HUES6 (cell line): ENCODE measurements around the gene MEIS3.

Source experiments
- H3K27ac ChIP-seq: 2 replicates; pipeline ENCODE4 v1.7.0; 2013; ENCODE audit warnings: low read depth, mild to moderate bottlenecking, low read length, inconsistent platforms
- H3K27me3 ChIP-seq: 2 replicates; pipeline ENCODE4 v1.6.1; 2013; ENCODE audit warnings: low read length; ENCODE audit not compliant: control insufficient read depth, insufficient read depth
- H3K36me3 ChIP-seq: 2 replicates; pipeline ENCODE4 v1.6.1; 2013; ENCODE audit warnings: low read length; ENCODE audit not compliant: control insufficient read depth, insufficient read depth
- H3K4me1 ChIP-seq: 2 replicates; pipeline ENCODE4 v1.6.1; 2013; ENCODE audit warnings: low read length; ENCODE audit not compliant: control insufficient read depth, insufficient read depth
- H3K4me3 ChIP-seq: 2 replicates; pipeline ENCODE4 v1.5.1; 2013; ENCODE audit warnings: low read depth, low read length
- H3K9ac ChIP-seq: one replicate; pipeline ENCODE4 v1.6.1; 2013; ENCODE audit warnings: mild to moderate bottlenecking, low read length
- H3K9me3 ChIP-seq: 2 replicates; pipeline ENCODE4 v1.6.1; 2013; ENCODE audit warnings: low read depth, low read length; ENCODE audit not compliant: control insufficient read depth, insufficient read depth

The MEIS3 gene

DNA sequence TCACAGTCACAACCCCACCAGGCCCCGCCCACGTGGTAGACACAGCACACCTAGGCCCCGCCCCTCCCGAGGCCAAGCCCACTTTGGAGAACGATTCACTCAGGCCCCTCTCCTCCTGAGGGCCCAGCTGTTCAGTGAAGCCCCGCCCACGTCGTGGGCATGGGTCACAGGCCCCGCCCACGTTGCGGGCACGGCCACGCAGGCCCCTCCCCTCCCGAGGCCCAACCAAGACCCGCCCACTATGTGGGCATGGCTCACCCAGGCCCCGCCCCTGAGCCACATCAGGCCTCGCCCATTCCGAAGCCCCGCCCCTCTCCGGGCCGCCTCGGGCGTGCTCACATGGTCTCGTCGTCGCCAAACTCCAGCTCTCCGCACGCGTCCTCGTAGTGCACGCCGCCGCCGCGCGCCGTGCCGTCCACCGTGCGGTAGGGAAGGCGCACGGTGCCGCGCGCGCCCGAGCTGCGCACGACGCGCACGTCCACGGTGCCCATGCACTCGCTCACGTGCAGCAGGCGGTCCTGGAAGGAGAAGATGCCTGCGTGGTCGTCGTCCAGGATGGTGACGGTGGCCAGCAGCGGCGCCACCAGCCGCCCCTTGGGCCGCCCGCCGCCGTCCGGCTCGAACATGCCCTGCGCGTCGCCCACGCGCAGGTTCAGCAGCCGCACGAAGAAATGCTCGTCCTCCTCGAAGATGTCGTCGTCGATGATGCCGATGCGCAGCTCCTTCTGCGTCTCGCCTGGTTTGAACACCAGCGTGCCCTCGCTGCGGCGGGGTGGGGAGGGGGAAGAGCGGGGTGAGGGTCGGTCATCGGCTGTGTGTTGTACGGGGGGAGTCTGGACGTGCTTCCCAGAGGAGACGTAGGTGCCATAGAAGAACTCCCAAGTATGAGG lies 28.4 kb upstream of the MEIS3 start:
- Histone ChIP-seq H3K27ac (no peak overlapping the region), H3K4me3 (peak overlapping the region; percentile 88), H3K9ac (peak overlapping the region; percentile 34), H3K36me3 (no peaks in the 10 kb centered on the region), H3K4me1 (peaks cover 15% of the 10 kb centered on the region; the same call in 1 of the 2 replicates), H3K9me3 (no peaks in the 10 kb centered on the region), H3K27me3 (peaks cover 60% of the 10 kb centered on the region)

DNA sequence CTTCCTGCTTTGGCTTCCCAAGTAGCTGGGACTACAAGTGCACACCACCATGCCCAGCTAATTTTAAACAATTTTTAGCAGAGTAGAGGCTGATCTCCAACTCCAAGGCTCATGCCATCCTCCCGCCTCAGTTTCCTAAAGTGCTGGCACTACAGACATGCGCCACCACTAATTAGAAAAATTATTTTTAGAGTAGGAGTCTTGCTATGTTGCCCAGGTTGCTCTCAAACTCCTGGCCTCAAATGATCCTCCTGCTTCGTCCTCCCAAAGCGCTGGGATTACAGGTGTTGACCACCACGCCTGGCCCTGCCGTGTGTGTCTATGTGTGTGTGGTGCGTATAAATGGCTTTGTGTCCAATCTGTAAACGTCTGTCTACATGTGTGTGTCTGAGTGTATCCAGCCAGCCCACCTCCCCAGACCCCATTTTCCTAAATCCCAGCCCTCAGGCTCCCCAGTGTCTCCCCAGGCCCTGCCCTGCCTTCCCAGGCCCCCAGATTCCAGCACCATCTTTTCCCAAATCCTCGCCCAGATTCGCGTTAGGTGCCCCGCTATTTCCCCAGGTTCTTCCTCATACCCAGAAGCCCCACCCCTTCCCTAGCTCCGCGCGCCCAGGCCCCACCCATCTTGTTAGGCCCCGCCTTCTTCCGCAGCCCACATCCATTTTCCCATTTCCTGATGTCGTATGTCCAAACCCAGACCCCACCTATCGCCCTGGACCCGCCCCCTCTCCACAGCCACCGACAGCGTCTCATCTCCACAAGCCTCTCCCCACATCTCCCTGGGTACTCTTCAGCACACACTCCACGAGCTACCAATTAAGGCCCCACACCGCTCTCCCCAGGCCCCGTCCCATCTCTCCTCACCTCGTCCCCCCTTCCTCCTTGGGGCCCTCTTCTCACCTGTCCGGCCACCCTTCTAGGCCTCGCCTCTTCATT lies 27.5 kb upstream of the MEIS3 start:
- H3K27ac ChIP-seq, result no peak overlapping the region
- H3K36me3 ChIP-seq, result no peaks in the 10 kb centered on the region
- peaks cover 15% of the 10 kb centered on the region; the same call in 1 of the 2 replicates for H3K4me1 ChIP-seq
- H3K4me3 ChIP-seq, result peak overlapping the region; percentile 88
- no peak overlapping the region for H3K9ac ChIP-seq
- H3K27me3 ChIP-seq, result peaks cover 60% of the 10 kb centered on the region
- H3K9me3 ChIP-seq, result no peaks in the 10 kb centered on the region

DNA sequence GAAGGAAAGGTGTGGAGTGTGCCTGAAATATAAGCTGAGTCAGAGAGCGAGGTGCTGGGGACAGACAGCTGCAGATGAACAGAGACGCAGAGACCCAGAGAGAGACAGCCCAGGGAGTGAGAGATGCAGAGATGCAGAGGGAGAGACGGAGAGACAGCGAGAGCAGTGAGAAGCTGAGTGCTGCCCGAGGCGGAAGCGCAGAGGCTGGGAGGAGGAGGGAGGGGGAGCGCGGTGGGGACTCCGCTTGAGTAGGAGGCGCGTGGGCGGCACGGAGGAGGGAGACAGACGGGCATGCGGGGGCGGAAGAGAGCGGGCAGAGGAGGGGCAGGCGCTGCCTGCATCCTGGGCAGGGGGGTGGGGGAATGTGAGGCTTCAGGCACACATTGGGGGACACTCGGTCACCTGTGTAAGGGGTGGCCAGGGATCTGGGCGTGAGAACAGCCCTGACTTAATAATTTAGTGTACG lies 26.6 kb upstream of the MEIS3 start:
- no peak overlapping the region for H3K27ac ChIP-seq
- peaks cover 15% of the 10 kb centered on the region; the same call in 1 of the 2 replicates for H3K4me1 ChIP-seq
- H3K36me3 ChIP-seq, result no peaks in the 10 kb centered on the region
- peak overlapping the region; percentile 48 for H3K4me3 ChIP-seq
- H3K9ac ChIP-seq, result no peak overlapping the region
- peaks cover 60% of the 10 kb centered on the region for H3K27me3 ChIP-seq
- no peaks in the 10 kb centered on the region for H3K9me3 ChIP-seq

DNA sequence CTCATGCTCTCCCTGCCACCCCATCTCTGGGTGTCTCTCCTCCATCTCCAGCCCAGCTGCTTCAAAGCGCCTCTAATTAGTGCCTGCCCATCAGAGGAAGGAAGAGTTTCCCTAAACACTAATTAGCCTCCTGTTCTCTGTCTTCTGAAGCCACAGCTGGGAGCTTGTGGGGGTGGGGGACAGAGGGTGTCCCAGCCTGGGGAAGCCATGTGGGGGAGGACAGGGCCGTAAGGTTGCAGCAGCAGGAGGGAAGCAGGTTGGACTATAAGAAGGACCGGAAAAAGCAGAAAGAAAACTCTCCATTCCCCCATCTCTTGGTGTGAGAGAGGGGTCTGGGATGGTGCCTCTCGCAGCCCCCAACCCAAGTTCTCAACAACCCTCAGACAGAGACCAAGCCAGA lies 26.2 kb upstream of the MEIS3 start:
- Histone ChIP-seq H3K9ac (no peak overlapping the region), H3K27ac (no peak overlapping the region), H3K4me1 (peaks cover 15% of the 10 kb centered on the region; the same call in 1 of the 2 replicates), H3K4me3 (peak overlapping the region; percentile 48), H3K27me3 (peaks cover 59% of the 10 kb centered on the region), H3K36me3 (no peaks in the 10 kb centered on the region), H3K9me3 (no peaks in the 10 kb centered on the region)

DNA sequence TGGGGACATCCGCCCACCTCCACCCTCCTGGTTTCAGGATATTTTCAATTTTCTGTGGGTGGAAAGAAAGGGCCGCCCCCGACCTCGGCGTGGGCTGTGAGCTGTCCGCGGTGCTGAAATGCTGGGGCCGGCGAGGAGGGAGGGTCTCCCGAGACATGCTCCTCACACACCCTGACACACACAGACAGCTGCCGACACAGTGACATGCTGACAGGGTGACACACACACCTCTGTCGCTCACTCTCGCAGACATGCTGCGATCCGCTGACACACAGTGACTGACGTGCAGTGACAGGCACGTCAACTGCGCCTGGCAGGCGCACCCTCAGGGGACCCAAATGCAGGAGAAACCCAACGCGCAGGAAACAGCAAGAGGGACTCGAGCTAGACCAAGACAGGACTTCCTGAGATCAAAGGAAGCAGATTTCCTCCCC lies 25.1 kb upstream of the MEIS3 start:
- H3K4me1 ChIP-seq, result peaks cover 15% of the 10 kb centered on the region; the same call in 1 of the 2 replicates
- H3K9me3 ChIP-seq, result no peaks in the 10 kb centered on the region
- H3K36me3 ChIP-seq, result no peaks in the 10 kb centered on the region
- H3K27ac ChIP-seq, result no peak overlapping the region
- no peak overlapping the region for H3K4me3 ChIP-seq
- H3K27me3 ChIP-seq, result peaks cover 53% of the 10 kb centered on the region
- H3K9ac ChIP-seq, result no peak overlapping the region

DNA sequence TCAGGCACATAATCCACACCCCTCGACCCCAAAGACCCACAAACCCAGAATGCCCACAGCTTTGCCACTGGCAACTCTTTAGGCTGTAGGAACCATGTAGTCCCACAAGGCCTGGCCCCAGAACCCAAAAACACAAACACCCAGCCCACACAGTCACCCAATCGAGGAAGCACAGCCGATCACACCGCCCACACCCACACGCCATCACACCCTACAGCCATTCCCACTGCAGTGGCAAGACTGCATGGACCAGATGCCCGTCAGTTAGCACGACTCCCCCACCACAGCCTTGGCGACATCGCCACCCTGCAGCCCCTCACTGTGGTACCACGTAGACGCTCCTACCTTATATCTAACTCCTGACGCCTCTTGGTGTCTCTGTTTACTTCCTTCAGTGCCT lies 24.0 kb upstream of the MEIS3 start:
- Histone ChIP-seq H3K27me3 (peaks cover 42% of the 10 kb centered on the region), H3K9ac (no peak overlapping the region), H3K9me3 (no peaks in the 10 kb centered on the region), H3K4me1 (peaks cover 8% of the 10 kb centered on the region; the same call in 1 of the 2 replicates), H3K27ac (no peak overlapping the region), H3K4me3 (no peak overlapping the region), H3K36me3 (no peaks in the 10 kb centered on the region)

DNA sequence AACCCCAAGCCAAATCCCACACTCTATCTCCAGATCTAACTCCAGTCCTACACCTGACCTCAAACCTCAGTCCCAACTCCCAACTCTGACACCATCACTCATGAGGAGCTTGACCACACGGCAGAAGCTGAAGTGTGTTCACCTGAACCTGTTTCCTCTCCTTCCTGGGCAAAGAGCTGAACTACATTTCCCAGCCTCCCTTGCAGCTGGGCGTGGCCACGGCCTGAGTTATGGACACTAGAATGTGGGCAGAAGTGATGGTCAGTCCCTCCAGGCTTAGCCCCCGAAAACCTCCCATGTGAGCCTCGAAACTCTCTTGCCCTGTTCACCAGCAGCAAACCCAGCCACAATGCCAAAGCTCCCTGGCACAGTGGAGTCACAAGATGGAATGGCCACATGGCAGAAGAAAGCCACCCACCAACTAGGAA lies 19.5 kb upstream of the MEIS3 start:
- Histone ChIP-seq H3K27me3 (peaks cover 6% of the 10 kb centered on the region; the same call in 1 of the 2 replicates), H3K4me3 (no peak overlapping the region), H3K9ac (no peak overlapping the region), H3K36me3 (no peaks in the 10 kb centered on the region), H3K9me3 (no peaks in the 10 kb centered on the region), H3K27ac (no peak overlapping the region), H3K4me1 (no peaks in the 10 kb centered on the region)

DNA sequence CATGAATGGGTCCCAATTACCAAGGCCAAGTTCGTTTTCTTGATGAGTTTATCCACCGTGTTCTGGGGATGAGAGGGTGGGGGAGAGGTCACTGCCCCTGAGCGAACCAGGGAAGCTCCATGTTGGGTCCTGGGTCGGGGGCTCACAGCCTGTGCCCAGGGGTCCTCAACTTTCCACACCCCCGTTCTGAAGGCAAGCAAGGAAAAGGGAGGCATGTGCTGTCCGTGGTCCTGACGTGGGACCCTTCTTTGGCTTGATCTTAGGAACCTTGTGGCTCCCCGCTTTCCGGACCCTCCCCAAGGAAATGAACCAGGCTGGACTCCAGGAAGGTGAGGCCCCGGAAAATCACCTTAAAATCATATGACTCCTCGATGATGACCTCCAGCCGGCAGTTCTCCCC lies 18.2 kb upstream of the MEIS3 start:
- Histone ChIP-seq H3K9ac (no peak overlapping the region), H3K27me3 (no peaks in the 10 kb centered on the region; the same call in 1 of the 2 replicates), H3K4me3 (no peak overlapping the region), H3K36me3 (no peaks in the 10 kb centered on the region), H3K9me3 (no peaks in the 10 kb centered on the region), H3K4me1 (no peaks in the 10 kb centered on the region), H3K27ac (no peak overlapping the region)

DNA sequence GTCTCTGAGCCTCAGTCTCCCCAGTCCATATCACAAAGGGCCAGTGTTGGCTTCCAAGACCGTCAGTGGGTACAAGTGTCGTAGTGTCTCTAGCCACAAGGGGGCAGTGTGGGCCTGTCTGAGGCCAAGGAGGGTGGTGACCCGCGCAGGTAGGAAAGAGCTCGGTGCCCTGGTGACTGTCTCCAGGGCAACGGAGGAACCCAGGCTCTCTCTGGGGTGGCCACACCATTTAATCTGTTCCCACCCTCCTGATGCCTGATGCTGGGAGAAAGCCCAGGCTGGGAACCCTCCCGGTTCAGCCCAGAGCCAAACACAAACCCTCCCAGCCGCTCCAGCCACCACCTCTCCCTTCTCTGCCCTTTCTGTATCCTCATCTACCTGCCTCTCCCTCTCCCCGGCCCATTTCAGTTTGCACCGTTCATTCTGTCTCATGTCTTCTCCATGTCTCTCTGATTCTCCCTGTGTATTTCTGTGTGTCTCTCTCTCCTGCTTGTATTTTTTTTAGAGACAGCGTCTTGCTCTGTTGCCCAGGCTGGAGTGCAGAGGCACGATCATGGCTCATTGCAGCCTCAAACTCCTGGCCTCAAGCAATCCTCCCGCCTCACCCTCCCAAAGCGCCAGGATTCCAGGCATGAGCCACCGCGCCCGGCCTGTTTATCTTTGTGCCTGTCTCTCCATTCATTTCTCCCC lies 17.5 kb upstream of the MEIS3 start:
- Histone ChIP-seq H3K9ac (no peak overlapping the region), H3K27ac (no peak overlapping the region), H3K9me3 (no peaks in the 10 kb centered on the region), H3K4me3 (no peak overlapping the region), H3K27me3 (no peaks in the 10 kb centered on the region), H3K4me1 (no peaks in the 10 kb centered on the region), H3K36me3 (no peaks in the 10 kb centered on the region)

DNA sequence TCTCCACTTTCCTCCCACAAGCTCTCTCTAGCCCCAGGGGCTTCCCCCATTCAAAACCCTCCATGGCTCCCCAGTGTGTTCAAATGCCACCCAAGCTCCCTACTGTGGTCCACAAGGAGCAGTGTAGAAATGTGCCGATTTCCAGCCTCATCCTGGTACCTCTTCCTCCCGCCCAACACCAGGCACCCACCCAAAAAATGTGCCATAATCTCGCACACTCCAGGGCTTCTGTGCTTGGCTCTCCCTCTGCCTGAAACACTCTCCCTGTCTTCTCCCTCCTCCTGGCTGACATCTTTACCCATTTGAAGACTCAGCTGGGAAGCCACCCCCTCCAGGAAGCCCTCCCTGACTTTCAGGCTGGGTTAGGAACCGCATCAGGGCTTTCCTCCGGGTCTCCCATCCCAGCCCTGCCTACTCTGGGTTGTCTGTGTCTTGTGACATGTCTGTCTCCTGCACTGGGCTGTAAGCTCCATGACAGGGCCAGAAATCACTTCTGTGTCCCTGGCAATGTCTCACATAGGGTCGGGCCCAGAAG lies 16.6 kb upstream of the MEIS3 start:
- Histone ChIP-seq H3K9me3 (no peaks in the 10 kb centered on the region), H3K36me3 (no peaks in the 10 kb centered on the region), H3K4me3 (no peak overlapping the region), H3K9ac (no peak overlapping the region), H3K4me1 (no peaks in the 10 kb centered on the region), H3K27me3 (peaks cover under 1% of the 10 kb centered on the region; the same call in 1 of the 2 replicates), H3K27ac (no peak overlapping the region)
